OCI-LY7 (cell line): ENCODE measurements around the gene LHX5. TPM values are rescaled to one million over a fixed set of nuclear protein-coding genes. Genes with fewer than 3 reads are reported as not detected.

Source experiments
- BruUV-seq: library from RNA; stranded (reverse); fragments of 400-500 nt; replicated peaks from 2 replicates; lab custom pipeline; 2021; lab: Mats Ljungman, UMichigan
- CTCF ChIA-PET: fragments of 300-600 bp; sonication (Branson Sonifier 250); formaldehyde crosslinking; loops from one replicate; lab custom pipeline; 2022; ENCODE audit warnings: antibody characterized with exemption; ENCODE audit not compliant: unreplicated experiment; lab: Charles Lee
- POLR2A ChIA-PET: fragments of 300-600 bp; sonication (Branson Sonifier 250); formaldehyde crosslinking; loops from one replicate; lab custom pipeline; 2022; ENCODE audit warnings: antibody characterized with exemption; lab: Charles Lee
- DNase-seq: peaks from one replicate; pipeline ENCODE4 v3.0.0-alpha.2; 2015; ENCODE audit warnings: low spot score
- H2AFZ ChIP-seq: fragments of 200-600 bp; sonication (generic), shearing (Covaris generic); 2 replicates; pipeline ENCODE4 v1.6.1; 2014; ENCODE audit warnings: mild to moderate bottlenecking, antibody characterized with exemption, low read length, moderate library complexity
- H3K27ac ChIP-seq: fragments of 200-600 bp; sonication (generic); 2 replicates; pipeline ENCODE4 v1.5.1; 2014; ENCODE audit warnings: mixed run types, low read depth, mild to moderate bottlenecking, moderate library complexity, low read length, inconsistent platforms; ENCODE audit not compliant: poor library complexity, severe bottlenecking
- H3K36me3 ChIP-seq: fragments of 200-600 bp; sonication (generic); 2 replicates; pipeline ENCODE4 v1.6.1; 2014; ENCODE audit warnings: mild to moderate bottlenecking, antibody characterized with exemption, low read length, moderate library complexity, mixed read lengths; ENCODE audit not compliant: insufficient read depth
- H3K4me1 ChIP-seq: fragments of 200-600 bp; sonication (generic); 2 replicates; pipeline ENCODE4 v1.5.1; 2014; ENCODE audit warnings: mild to moderate bottlenecking, low read length; ENCODE audit not compliant: insufficient read depth, poor library complexity, severe bottlenecking
- H3K4me2 ChIP-seq: fragments of 200-600 bp; sonication (generic); 2 replicates; pipeline ENCODE4 v1.6.1; 2014; ENCODE audit warnings: mild to moderate bottlenecking, low read length
- H3K4me3 ChIP-seq: fragments of 200-600 bp; sonication (generic); 2 replicates; pipeline ENCODE4 v1.5.1; 2014; ENCODE audit warnings: mild to moderate bottlenecking, low read depth, low read length; ENCODE audit not compliant: poor library complexity, severe bottlenecking
- H3K79me2 ChIP-seq: fragments of 200-600 bp; sonication (generic); 2 replicates; pipeline ENCODE4 v1.6.1; 2016; ENCODE audit warnings: low read depth, mild to moderate bottlenecking, low read length, moderate library complexity, mixed read lengths; ENCODE audit not compliant: insufficient read depth
- H3K9me2 ChIP-seq: fragments of 200-600 bp; sonication (generic); 2 replicates; pipeline ENCODE4 v1.6.1; 2016; ENCODE audit warnings: mild to moderate bottlenecking, low read length, mixed read lengths; ENCODE audit not compliant: insufficient read depth
- H3K9me3 ChIP-seq: fragments of 200-600 bp; sonication (generic); 2 replicates; pipeline ENCODE4 v1.6.1; 2014; ENCODE audit warnings: mild to moderate bottlenecking, mixed run types, low read length, mixed read lengths
- H4K20me1 ChIP-seq: fragments of 200-600 bp; sonication (generic); 2 replicates; pipeline ENCODE4 v1.6.1; 2014; ENCODE audit warnings: mild to moderate bottlenecking, antibody characterized with exemption, low read length, moderate library complexity, mixed read lengths; ENCODE audit not compliant: insufficient read depth
- CTCF ChIP-seq: fragments of 200-600 bp; sonication (generic); conservative IDR thresholded peaks from 2 replicates; pipeline ENCODE4 v1.5.1; 2014; ENCODE audit warnings: mild to moderate bottlenecking, antibody characterized with exemption, low read length, moderate library complexity, mixed read lengths
- EZH2phosphoT487 ChIP-seq: fragments of 200-600 bp; sonication (generic); IDR thresholded peaks from 2 replicates; pipeline ENCODE4 v1.6.1; 2018; ENCODE audit warnings: low read depth, borderline replicate concordance, mild to moderate bottlenecking, mixed run types, antibody characterized with exemption, low read length, moderate library complexity, mixed read lengths
- intact Hi-C: fragments of 100-400 bp; cut with micrococcal nuclease; formaldehyde crosslinking; loops from one replicate; pipeline ENCODE4 v1.10.0; 2022; ENCODE audit not compliant: unreplicated experiment
- total RNA-seq, 2 experiments: library from RNA; depleted of rRNA in 1 of 2; stranded (reverse); fragments of >200 nt in 1 of 2; shearing (Covaris generic) in 1 of 2; gene quantifications; 2 replicates each; pipeline ENCODE4 v1.2.3, GENCODE V29; 2014 to 2022

The LHX5 gene
- total RNA-seq, 2 experiments from 2014 or later: not detected

GRCh38 chr12:113440947-113441782, 30.5 kb downstream of the LHX5 start:
- Histone ChIP-seq H2AFZ (no peak overlapping the region), H3K9me2 (no peaks in the 10 kb centered on the region), H3K4me2 (no peak overlapping the region), H3K27ac (no peak overlapping the region), H3K9me3 (no peaks in the 10 kb centered on the region), H4K20me1 (no peaks in the 10 kb centered on the region), H3K36me3 (no peaks in the 10 kb centered on the region), H3K4me3 (no peak overlapping the region), H3K79me2 (no peaks in the 10 kb centered on the region), H3K4me1 (peaks cover 6% of the 10 kb centered on the region)
- no peak for DNase-seq
- no TSS peak for BruUV-seq
- TF ChIP-seq EZH2phosphoT487: no peak
- TF ChIP-seq CTCF: no peak
- CTCF ChIA-PET: no interaction called here
- intact Hi-C loops: no loop called here
- POLR2A ChIA-PET: interaction anchor here (0.7 kb wide), 1 partner anchor 23 kb away, joined by 3 read pairs; no protein-coding TSS in a partner anchor

- no peak for TF ChIP-seq CTCF
- TF ChIP-seq EZH2phosphoT487: no peak
- no TSS peak for BruUV-seq
- ChIA-PET CTCF (no interaction called here), POLR2A (interaction anchor here (0.7 kb wide), 1 partner anchor 22 kb away, joined by 3 read pairs; no protein-coding TSS in a partner anchor)
- Histone ChIP-seq H3K9me2 (no peaks in the 10 kb centered on the region), H3K9me3 (no peaks in the 10 kb centered on the region), H3K79me2 (no peaks in the 10 kb centered on the region), H3K36me3 (no peaks in the 10 kb centered on the region), H3K4me1 (no peaks in the 10 kb centered on the region), H3K4me3 (no peak overlapping the region), H4K20me1 (no peaks in the 10 kb centered on the region), H2AFZ (no peak overlapping the region), H3K4me2 (no peak overlapping the region), H3K27ac (no peak overlapping the region)
- intact Hi-C loops: no loop called here
- no peak for DNase-seq
These were observed 31.3 kb downstream of the LHX5 start for GRCh38 chr12:113440336-113440735.

GRCh38 chr12:113439606-113440030, 32.1 kb downstream of the LHX5 start:
- Histone ChIP-seq H3K4me2 (no peak overlapping the region), H3K9me2 (no peaks in the 10 kb centered on the region), H4K20me1 (no peaks in the 10 kb centered on the region), H3K9me3 (no peaks in the 10 kb centered on the region), H3K79me2 (no peaks in the 10 kb centered on the region), H3K36me3 (no peaks in the 10 kb centered on the region), H3K27ac (no peak overlapping the region), H3K4me3 (no peak overlapping the region), H3K4me1 (no peaks in the 10 kb centered on the region), H2AFZ (no peak overlapping the region)
- no TSS peak for BruUV-seq
- ChIA-PET CTCF (interaction anchor here (0.6 kb wide), 1 partner anchor 104 kb away, joined by 9 read pairs; no protein-coding TSS in a partner anchor), POLR2A (no interaction called here)
- intact Hi-C loops: loop anchor here (2.0 to 5.0 kb wide), 2 partner anchors 293 to 473 kb away; no protein-coding TSS in a partner anchor
- TF ChIP-seq CTCF (peak; percentile 91), EZH2phosphoT487 (no peak)
- DNase-seq: peak; percentile 59
